ENCODE measurements around the gene C10orf90.

C10orf90 gene

DNA sequence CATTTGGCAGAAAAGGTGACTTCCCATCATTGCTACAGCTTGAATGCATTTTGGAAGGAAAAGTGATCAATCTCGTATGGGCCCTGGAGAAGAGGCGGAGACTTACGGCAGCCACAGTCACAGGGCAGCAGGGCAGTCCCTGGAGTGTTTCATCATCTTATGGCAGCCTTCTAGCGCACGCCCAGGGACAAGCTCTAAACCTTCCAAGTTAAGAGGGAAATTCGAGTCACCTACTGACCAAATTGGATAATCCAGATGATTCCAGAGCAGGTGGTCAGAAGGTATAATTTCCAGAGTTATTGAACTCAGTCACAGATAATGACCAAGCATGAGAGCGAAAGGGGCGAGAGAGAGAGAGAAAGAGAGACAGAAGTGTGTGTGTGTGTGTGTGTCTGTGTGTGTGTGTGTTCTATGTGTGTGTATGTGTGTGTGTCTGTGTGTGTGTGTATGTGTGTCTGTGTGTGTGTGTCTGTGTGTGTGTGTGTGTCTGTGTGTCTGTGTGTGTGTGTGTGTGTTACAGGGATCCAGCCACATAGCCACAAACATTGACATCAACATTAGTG lies 158.5 kb downstream of the C10orf90 start:
- no peak overlapping the region for H3K27ac ChIP-seq
- DNase-seq (ENCODE audit: low spot score): no peak
- H3K4me3 ChIP-seq: no peak overlapping the region
- TF ChIP-seq, protein P1, sequence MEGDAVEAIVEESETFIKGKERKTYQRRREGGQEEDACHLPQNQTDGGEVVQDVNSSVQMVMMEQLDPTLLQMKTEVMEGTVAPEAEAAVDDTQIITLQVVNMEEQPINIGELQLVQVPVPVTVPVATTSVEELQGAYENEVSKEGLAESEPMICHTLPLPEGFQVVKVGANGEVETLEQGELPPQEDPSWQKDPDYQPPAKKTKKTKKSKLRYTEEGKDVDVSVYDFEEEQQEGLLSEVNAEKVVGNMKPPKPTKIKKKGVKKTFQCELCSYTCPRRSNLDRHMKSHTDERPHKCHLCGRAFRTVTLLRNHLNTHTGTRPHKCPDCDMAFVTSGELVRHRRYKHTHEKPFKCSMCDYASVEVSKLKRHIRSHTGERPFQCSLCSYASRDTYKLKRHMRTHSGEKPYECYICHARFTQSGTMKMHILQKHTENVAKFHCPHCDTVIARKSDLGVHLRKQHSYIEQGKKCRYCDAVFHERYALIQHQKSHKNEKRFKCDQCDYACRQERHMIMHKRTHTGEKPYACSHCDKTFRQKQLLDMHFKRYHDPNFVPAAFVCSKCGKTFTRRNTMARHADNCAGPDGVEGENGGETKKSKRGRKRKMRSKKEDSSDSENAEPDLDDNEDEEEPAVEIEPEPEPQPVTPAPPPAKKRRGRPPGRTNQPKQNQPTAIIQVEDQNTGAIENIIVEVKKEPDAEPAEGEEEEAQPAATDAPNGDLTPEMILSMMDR (IDR thresholded peaks at IDR 0.05): no peak

DNA sequence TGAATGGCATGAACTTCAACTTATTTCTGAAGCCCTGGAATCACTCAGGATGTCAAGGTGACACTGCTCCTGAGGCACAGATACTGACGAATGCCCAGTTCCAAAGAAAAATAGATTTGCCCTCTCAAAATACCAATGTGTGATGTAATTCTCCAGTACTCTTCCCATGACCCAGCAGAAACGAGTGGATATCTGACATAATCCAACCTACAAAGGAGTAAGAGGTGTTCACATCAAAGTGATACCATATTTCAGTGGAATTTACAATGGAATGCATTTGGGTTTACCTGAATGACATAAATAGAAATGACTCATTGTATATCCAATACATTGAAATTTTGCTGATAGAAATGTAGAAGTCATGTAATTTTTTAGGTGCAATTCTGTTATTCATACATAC lies 161.3 kb downstream of the C10orf90 start:
- DNase-seq (ENCODE audit: low spot score): no peak
- TF ChIP-seq, protein P1 (IDR thresholded peaks at IDR 0.05): no peak
- Histone ChIP-seq H3K27ac (no peak overlapping the region), H3K4me3 (no peak overlapping the region)

DNA sequence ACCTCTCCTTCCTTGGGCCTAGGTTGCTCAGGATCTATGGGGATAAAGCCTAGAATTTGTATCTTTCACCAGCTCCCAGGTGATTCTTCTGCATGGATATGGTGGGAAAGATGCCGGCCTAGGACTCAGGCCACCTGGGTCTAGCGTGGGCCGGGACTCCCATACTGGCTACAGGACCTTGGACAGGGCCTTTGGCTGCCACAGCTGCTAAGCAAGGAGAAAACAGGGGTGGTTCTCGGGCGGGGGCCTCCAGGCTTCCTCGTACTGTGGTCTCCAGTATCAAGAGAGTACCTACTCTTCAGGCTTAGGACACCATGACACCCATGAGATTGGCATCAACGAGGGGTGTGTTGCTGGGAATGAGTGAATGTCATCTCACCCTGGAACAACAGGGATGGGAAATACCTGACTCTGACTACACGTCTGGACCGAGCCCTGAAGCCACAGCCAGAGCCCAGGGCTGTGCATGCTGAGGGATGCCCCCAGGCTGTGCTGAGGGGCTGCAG lies 161.9 kb downstream of the C10orf90 start:
- Histone ChIP-seq H3K27ac (no peak overlapping the region), H3K4me3 (no peak overlapping the region)
- TF ChIP-seq, protein P1 (IDR thresholded peaks at IDR 0.05): no peak
- DNase-seq (ENCODE audit: low spot score): no peak

GRCh38 chr10:126504761-126505112 lies 165.8 kb downstream of the C10orf90 start:
- Histone ChIP-seq H3K27ac (no peak overlapping the region), H3K4me3 (no peak overlapping the region)
- TF ChIP-seq, protein P1 (IDR thresholded peaks at IDR 0.05): no peak
- DNase-seq (ENCODE audit: low spot score): no peak

DNA sequence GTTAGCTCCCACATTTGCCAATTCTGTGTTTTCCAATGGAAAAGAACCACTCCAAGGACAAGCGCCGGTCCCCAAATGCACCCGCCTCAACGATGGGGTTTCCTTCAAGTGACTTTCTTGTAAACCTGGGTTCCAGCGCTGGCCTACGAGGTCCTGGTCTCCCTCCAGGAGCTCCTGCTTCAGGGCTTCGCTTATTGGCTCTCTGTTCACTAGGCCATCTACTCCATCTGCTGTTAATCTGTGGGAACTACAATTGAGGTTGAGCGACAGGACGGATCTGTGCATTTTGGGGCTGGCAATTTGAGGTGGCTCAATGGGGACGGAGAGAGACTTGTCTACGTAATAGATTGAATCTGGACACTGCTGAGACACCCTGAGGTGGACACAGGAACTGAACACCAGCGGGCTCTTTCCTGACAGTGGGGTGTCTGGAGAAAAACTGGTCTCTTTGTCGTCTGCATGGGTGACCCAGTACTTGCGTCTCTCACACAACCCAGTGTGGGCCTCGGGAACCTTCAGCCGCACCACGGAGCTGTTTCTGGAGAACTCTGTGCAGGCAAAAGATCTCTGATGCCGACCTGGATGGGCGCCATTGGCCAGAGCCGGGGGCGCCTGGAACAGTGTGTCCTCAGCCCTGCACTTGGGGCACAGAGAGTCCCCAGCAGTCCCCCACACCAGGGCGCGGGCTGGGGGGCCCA lies 166.3 kb downstream of the C10orf90 start:
- no peak overlapping the region for H3K4me3 ChIP-seq
- TF ChIP-seq, protein P1 (IDR thresholded peaks at IDR 0.05): peak; percentile 32
- H3K27ac ChIP-seq: no peak overlapping the region
- no peak for DNase-seq (ENCODE audit: low spot score)

- DNase-seq (ENCODE audit: low spot score): no peak
- H3K27ac ChIP-seq: no peak overlapping the region
- no peak overlapping the region for H3K4me3 ChIP-seq
- TF ChIP-seq, protein P1 (IDR thresholded peaks at IDR 0.05): no peak
Measured at GRCh38 chr10:126503392-126504062, 167.0 kb downstream of the C10orf90 start.
